Stromal cell of bone marrow (primary cell): ENCODE measurements around the gene KLHDC1.

Experiments used
- DNase-seq: peaks from one replicate; pipeline ENCODE4 v3.0.0-alpha.2; 2012; ENCODE audit warnings: low read depth

The KLHDC1 gene

DNA sequence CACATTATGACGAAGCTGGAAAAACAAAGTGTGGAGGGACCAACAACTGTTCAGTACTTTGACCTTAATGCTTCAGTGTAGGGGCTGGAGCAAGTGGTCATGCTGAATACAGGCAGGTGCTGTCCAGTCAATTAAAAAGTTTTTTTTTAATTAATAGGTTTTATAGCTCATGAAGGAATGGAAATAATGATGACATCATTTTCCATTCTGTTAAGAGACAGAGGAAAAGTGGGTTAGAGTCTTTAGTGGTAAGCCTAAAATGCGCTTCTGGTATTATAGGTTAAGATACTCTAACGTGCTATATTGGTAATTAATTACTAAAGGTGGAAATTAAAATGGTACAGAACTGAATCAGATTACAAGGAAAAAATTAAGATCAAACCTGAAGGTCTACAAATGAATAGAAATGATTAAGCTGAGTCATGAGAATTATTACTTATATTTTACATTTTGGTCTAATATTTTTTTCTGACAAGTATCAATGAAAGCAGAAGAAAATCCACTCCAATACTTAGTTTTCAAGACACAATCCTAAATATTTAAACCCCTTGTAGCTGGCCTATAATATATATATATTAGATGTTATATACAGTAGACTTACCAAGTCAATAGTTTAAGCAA is 90.6 kb downstream of the KLHDC1 start:
- no peak for DNase-seq

GRCh38 chr14:49786315-49786714 is 93.4 kb downstream of the KLHDC1 start:
- DNase-seq, result no peak

DNA sequence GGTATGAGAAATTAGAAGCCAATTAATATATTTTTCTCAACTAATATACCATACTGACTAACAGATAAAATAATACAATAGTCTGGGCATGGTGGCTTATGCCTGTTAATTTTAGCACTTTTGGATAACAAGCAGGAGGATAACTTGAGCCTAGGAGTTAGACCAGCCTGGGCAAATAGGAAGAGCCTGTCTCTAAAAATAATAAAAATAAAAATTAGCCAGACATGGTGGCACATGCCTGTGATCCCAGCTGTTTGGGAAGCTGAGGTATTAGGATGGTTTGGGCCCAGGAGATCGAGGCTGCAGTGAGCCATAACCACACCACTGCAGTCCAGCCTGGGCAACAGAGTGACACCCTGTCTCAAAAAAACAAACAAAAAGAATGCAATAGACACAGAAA is 99.7 kb downstream of the KLHDC1 start:
- DNase-seq, result no peak

- no peak for DNase-seq
These were observed 103.1 kb downstream of the KLHDC1 start for GRCh38 chr14:49796025-49796424.
